HCT116 (cell line): ENCODE data around the gene DNASE2. TPM values are rescaled to one million over a fixed set of nuclear protein-coding genes. Genes with fewer than 3 reads are reported as not detected.

Experiments
- ATAC-seq: fragments of 200-7000 bp; cut with Tn5 transposase; 2 replicates; pipeline ENCODE4 v1.9.1; 2020; ENCODE audit warnings: mild to moderate bottlenecking, moderate library complexity
- BruUV-seq: library from RNA; stranded (reverse); fragments of 400-500 nt; replicated peaks from 2 replicates; lab custom pipeline; 2021; lab: Mats Ljungman, UMichigan
- CTCF ChIA-PET: fragments of 300-600 bp; sonication (Branson Sonifier 250); formaldehyde crosslinking; loops from one replicate; lab custom pipeline; 2021; ENCODE audit warnings: antibody characterized with exemption; lab: Charles Lee
- POLR2A ChIA-PET: fragments of 300-600, 350-600 bp; sonication (Branson Sonifier 250); formaldehyde crosslinking; loops from one replicate; lab custom pipeline; 2021; ENCODE audit warnings: antibody characterized with exemption; lab: Charles Lee
- RAD21 ChIA-PET, 2 experiments: fragments of 300-600 bp; sonication (Branson Sonifier 250); formaldehyde crosslinking; loops; one replicate each; lab custom pipeline; 2023; ENCODE audit warnings: low total read pairs in 2 of 2; ENCODE audit not compliant: uncharacterized antibody in 2 of 2, unreplicated experiment in 2 of 2, low non-redundant PET in 1 of 2; lab: Charles Lee
- DNase-seq: peaks from one replicate; pipeline ENCODE4 v3.0.0-alpha.2; 2010; ENCODE audit warnings: low read depth, low spot score
- H2AFZ ChIP-seq: fragments of 200-600 bp; shearing (Covaris generic), sonication (generic); 2 replicates; pipeline ENCODE4 v1.6.1; 2017; ENCODE audit warnings: low read depth, mixed run types, mixed read lengths, antibody characterized with exemption, low read length; ENCODE audit not compliant: poor library complexity, severe bottlenecking
- H3K27ac ChIP-seq: 2 replicates; pipeline ENCODE4 v1.5.1; 2012; ENCODE audit warnings: low read depth, low read length
- H3K27me3 ChIP-seq: fragments of 200-600 bp; sonication (generic); 2 replicates; pipeline ENCODE4 v1.6.1; 2016; ENCODE audit warnings: mixed run types, low read length, mixed read lengths; ENCODE audit not compliant: insufficient read depth
- H3K36me3 ChIP-seq, 2 experiments: fragments of 200-500 bp in 1 of 2; fragments of 200-600 bp in 1 of 2; sonication (Bioruptor generic) in 1 of 2; sonication (generic) in 1 of 2; 2 replicates each; pipeline versions ENCODE4 v1.5.1 to v1.6.1; 2014 to 2016; ENCODE audit warnings: low read length in 2 of 2, inconsistent platforms in 1 of 2, mixed read lengths in 1 of 2, mixed run types in 1 of 2; ENCODE audit not compliant: insufficient read depth in 2 of 2, control insufficient read depth in 1 of 2
- H3K4me1 ChIP-seq, 2 experiments: fragments of 200-600 bp in 1 of 2; sonication (generic) in 1 of 2; 2 replicates each; pipeline versions ENCODE4 v1.5.1 to v1.6.1; 2012 to 2017; ENCODE audit warnings: low read length in 2 of 2, inconsistent platforms in 1 of 2, mild to moderate bottlenecking in 1 of 2, mixed read lengths in 1 of 2, mixed run types in 1 of 2, moderate library complexity in 1 of 2; ENCODE audit not compliant: insufficient read depth in 2 of 2, control insufficient read depth in 1 of 2
- H3K4me2 ChIP-seq: fragments of 200-600 bp; sonication (generic); 2 replicates; pipeline ENCODE4 v1.6.1; 2017; ENCODE audit warnings: mixed run types, low read length, mixed read lengths
- H3K4me3 ChIP-seq, 2 experiments: fragments of 200-600 bp in 1 of 2; sonication (generic) in 1 of 2; replicated peaks in 1 of 2; 2 replicates each; pipeline ENCODE4 v1.5.1; 2011 to 2016; ENCODE audit warnings: low read length in 2 of 2, control low read depth in 1 of 2, low read depth in 1 of 2, mild to moderate bottlenecking in 1 of 2, mixed read lengths in 1 of 2, mixed run types in 1 of 2
- H3K79me2 ChIP-seq: fragments of 200-600 bp; sonication (generic); 2 replicates; pipeline ENCODE4 v1.6.1; 2017; ENCODE audit warnings: mild to moderate bottlenecking, mixed run types, low read length, moderate library complexity, mixed read lengths; ENCODE audit not compliant: insufficient read depth
- H3K9ac ChIP-seq: fragments of 200-600 bp; sonication (generic); 2 replicates; pipeline ENCODE4 v1.6.1; 2016; ENCODE audit warnings: low read length, mixed read lengths
- H3K9me2 ChIP-seq: fragments of 200-600 bp; sonication (generic), shearing (Covaris generic); 2 replicates; pipeline ENCODE4 v1.6.1; 2017; ENCODE audit warnings: mixed run types, mild to moderate bottlenecking, moderate library complexity; ENCODE audit not compliant: insufficient read depth
- H3K9me3 ChIP-seq, 2 experiments: fragments of 200-500 bp in 1 of 2; fragments of 200-600 bp in 1 of 2; sonication (Bioruptor generic) in 1 of 2; sonication (generic) in 1 of 2; 2 replicates each; pipeline ENCODE4 v1.6.1; 2014 to 2017; ENCODE audit warnings: low read length in 2 of 2, mixed read lengths in 2 of 2, inconsistent platforms in 1 of 2, low read depth in 1 of 2, mild to moderate bottlenecking in 1 of 2, mixed run types in 1 of 2, moderate library complexity in 1 of 2; ENCODE audit not compliant: control insufficient read depth in 1 of 2, insufficient read depth in 1 of 2
- H4K20me1 ChIP-seq: fragments of 200-600 bp; sonication (generic), shearing (Covaris generic); 2 replicates; pipeline ENCODE4 v1.6.1; 2017; ENCODE audit warnings: mixed run types, mild to moderate bottlenecking, moderate library complexity; ENCODE audit not compliant: insufficient read depth
- EGR1 ChIP-seq: IDR thresholded peaks from 2 replicates; pipeline ENCODE4 v1.6.1; 2012; ENCODE audit warnings: low read depth
- POLR2AphosphoS5 ChIP-seq: IDR thresholded peaks from 2 replicates; pipeline ENCODE4 v1.6.1; 2011; ENCODE audit warnings: mild to moderate bottlenecking, low read depth, low read length, moderate library complexity
- SRF ChIP-seq: IDR thresholded peaks from 2 replicates; pipeline ENCODE4 v1.6.1; 2012; ENCODE audit warnings: low read depth
- intact Hi-C: fragments of 100-400 bp; cut with micrococcal nuclease; formaldehyde crosslinking; loops from 2 replicates; pipeline ENCODE4 v1.10.0; 2022
- total RNA-seq: library from RNA; stranded (reverse); gene quantifications from one replicate; pipeline ENCODE4 v1.2.1, GENCODE V29; 2021; ENCODE audit not compliant: unreplicated experiment
- TF ChIP-seq, protein P1 (sequence below), 3 experiments: fragments of 200-600 bp in 1 of 3; sonication (generic) in 1 of 3; IDR thresholded peaks in 2 of 3; conservative IDR thresholded peaks in 1 of 3; 2 replicates each; pipeline ENCODE4 v1.5.1; 2012 to 2017; ENCODE audit warnings: low read depth in 2 of 3, low read length in 2 of 3, antibody characterized with exemption in 1 of 3, borderline replicate concordance in 1 of 3, control low read depth in 1 of 3, mild to moderate bottlenecking in 1 of 3, mixed read lengths in 1 of 3, mixed run types in 1 of 3, moderate library complexity in 1 of 3; ENCODE audit not compliant: insufficient read depth in 1 of 3
- TF ChIP-seq, protein P2 (sequence below): IDR thresholded peaks from 2 replicates; pipeline ENCODE4 v1.6.1; 2011; ENCODE audit warnings: mild to moderate bottlenecking, low read length, moderate library complexity; ENCODE audit not compliant: insufficient replicate concordance; ENCODE audit errors: extremely low read depth

DNASE2 gene
- total RNA-seq, 1 experiment from 2014 or later: 36.6 TPM

GRCh38 chr19:12834566-12834943 is 46.7 kb downstream of the DNASE2 start, which contains the start of gene RTBDN:
TSS of gene RTBDN (minus strand) at chr19:12834579. CDS start at chr19:12829979, 4,600 bp downstream.
- peaks cover 9% of the 10 kb centered on the region; the same call in 1 of the 2 replicates for H3K79me2 ChIP-seq
- H3K36me3 ChIP-seq: no peaks in the 10 kb centered on the region
- ATAC-seq (peak; percentile 13), DNase-seq (no peak)
- peak within 1 kb of the TSS; percentile 65 to 69 for H3K4me3 ChIP-seq
- ChIA-PET POLR2A (interaction anchor here (0.6 to 3.0 kb wide), 8 partner anchors 9 to 60 kb away, joined by 3 to 14 read pairs (median 3); partner anchors contain the start of genes JUNB, RNASEH2A and THSD8), RAD21 (no interaction called here), CTCF (interaction anchor here (0.7 to 2.6 kb wide), 9 partner anchors 9 to 131 kb away, joined by 3 to 12 read pairs (median 4); no protein-coding TSS in a partner anchor)
- H2AFZ ChIP-seq: no peak within 1 kb of the TSS
- TF ChIP-seq EGR1 (peak; percentile 57; the same call in 1 of the 2 replicates), SRF (no peak)
- TF ChIP-seq, protein P1, sequence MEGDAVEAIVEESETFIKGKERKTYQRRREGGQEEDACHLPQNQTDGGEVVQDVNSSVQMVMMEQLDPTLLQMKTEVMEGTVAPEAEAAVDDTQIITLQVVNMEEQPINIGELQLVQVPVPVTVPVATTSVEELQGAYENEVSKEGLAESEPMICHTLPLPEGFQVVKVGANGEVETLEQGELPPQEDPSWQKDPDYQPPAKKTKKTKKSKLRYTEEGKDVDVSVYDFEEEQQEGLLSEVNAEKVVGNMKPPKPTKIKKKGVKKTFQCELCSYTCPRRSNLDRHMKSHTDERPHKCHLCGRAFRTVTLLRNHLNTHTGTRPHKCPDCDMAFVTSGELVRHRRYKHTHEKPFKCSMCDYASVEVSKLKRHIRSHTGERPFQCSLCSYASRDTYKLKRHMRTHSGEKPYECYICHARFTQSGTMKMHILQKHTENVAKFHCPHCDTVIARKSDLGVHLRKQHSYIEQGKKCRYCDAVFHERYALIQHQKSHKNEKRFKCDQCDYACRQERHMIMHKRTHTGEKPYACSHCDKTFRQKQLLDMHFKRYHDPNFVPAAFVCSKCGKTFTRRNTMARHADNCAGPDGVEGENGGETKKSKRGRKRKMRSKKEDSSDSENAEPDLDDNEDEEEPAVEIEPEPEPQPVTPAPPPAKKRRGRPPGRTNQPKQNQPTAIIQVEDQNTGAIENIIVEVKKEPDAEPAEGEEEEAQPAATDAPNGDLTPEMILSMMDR (IDR thresholded peaks at IDR 0.05 in 2 of 3, conservative IDR thresholded peaks at IDR 0.05 in 1 of 3; ENCODE audit: borderline replicate concordance in 1 of 3, insufficient read depth in 1 of 3, low read depth in 2 of 3, low read length in 2 of 3): no peak
- peak within 1 kb of the TSS; percentile 89 for H3K27ac ChIP-seq
- BruUV-seq: no TSS peak
- H4K20me1 ChIP-seq: no peaks in the 10 kb centered on the region
- peaks cover 41 to 64% of the 10 kb centered on the region in 2 experiments for H3K4me1 ChIP-seq
- peak within 1 kb of the TSS; percentile 93 for H3K4me2 ChIP-seq
- no peaks in the 10 kb centered on the region for H3K9me2 ChIP-seq
- intact Hi-C loops: no loop called here
- peak within 1 kb of the TSS; percentile 73 for H3K9ac ChIP-seq
- no peaks in the 10 kb centered on the region for H3K9me3 ChIP-seq
- H3K27me3 ChIP-seq: no peaks in the 10 kb centered on the region

DNA sequence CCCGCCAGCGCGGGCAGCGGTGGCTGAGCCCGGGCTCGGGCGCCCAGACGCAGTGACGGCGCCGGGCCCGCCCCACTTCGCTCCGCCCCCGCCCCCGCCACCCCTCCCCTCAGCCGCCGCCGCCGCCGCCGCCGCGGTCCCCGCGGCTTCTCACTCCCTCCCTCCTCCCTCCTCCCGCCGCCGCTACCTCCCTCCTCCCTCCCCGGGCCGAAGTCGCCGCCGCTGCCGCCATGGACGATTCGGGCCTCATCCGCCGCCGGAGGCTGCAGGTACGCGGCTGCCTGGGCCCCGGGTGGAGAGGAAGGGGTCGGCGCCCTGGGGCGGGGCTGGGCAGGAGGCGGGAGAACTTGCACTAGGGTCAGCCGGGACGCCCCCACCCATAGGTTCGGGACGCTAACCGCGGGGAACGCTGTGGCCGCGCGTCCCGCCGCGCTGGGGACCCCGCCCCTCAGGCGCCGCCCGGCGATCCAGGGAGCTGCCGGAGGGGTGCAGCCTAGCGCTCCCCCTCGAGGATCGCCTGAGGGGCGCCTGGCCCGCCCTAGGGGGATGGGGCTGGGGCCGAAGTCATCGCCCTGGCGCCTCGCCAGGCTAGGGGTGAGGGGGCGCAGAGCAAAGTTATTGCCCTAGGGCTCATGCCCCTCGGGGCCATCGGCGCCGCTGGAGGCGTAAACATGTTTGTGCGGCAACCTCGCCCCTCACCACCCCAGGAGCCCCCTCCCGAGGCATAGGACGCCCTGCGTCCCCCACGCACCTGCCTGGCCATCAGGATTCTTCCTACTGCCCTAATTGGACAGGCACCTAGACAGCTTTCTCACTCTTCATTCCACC is 47.3 kb downstream of the DNASE2 start:
- H3K4me3 ChIP-seq: peak overlapping the region; percentile 65 to 69
- no peaks in the 10 kb centered on the region for H3K36me3 ChIP-seq
- ChIA-PET CTCF (interaction anchor here (0.7 to 2.6 kb wide), 9 partner anchors 8 to 131 kb away, joined by 3 to 12 read pairs (median 4); no protein-coding TSS in a partner anchor), POLR2A (interaction anchor here (0.6 to 3.0 kb wide), 7 partner anchors 8 to 48 kb away, joined by 3 to 14 read pairs (median 3); partner anchors contain the start of genes JUNB, RNASEH2A and THSD8), RAD21 (no interaction called here)
- no peak overlapping the region for H2AFZ ChIP-seq
- DNase-seq (no peak), ATAC-seq (peak; percentile 28)
- BruUV-seq: no TSS peak
- H3K79me2 ChIP-seq: peaks cover 3% of the 10 kb centered on the region; the same call in 1 of the 2 replicates
- H4K20me1 ChIP-seq: no peaks in the 10 kb centered on the region
- H3K9me3 ChIP-seq: no peaks in the 10 kb centered on the region
- H3K4me1 ChIP-seq: peaks cover 36 to 58% of the 10 kb centered on the region in 2 experiments
- H3K27me3 ChIP-seq: no peaks in the 10 kb centered on the region
- peak overlapping the region; percentile 73 for H3K9ac ChIP-seq
- TF ChIP-seq, protein P2, sequence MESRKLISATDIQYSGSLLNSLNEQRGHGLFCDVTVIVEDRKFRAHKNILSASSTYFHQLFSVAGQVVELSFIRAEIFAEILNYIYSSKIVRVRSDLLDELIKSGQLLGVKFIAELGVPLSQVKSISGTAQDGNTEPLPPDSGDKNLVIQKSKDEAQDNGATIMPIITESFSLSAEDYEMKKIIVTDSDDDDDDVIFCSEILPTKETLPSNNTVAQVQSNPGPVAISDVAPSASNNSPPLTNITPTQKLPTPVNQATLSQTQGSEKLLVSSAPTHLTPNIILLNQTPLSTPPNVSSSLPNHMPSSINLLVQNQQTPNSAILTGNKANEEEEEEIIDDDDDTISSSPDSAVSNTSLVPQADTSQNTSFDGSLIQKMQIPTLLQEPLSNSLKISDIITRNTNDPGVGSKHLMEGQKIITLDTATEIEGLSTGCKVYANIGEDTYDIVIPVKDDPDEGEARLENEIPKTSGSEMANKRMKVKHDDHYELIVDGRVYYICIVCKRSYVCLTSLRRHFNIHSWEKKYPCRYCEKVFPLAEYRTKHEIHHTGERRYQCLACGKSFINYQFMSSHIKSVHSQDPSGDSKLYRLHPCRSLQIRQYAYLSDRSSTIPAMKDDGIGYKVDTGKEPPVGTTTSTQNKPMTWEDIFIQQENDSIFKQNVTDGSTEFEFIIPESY: no peak
- 0 out of 2 replicates have a peak, but pooled peaks have one; percentile 29 for TF ChIP-seq POLR2AphosphoS5
- no peaks in the 10 kb centered on the region for H3K9me2 ChIP-seq
- peak overlapping the region; percentile 89 for H3K27ac ChIP-seq
- intact Hi-C loops: no loop called here
- peak overlapping the region; percentile 93 for H3K4me2 ChIP-seq
